HG02610 (cell line): ENCODE data around the gene SEMA6C.

Experiments
- ATAC-seq: cut with Tn5 transposase; IDR thresholded peaks from one replicate; pipeline ENCODE4 v1.9.1; 2021; ENCODE audit warnings: mild to moderate bottlenecking, moderate library complexity; ENCODE audit not compliant: unreplicated experiment

SEMA6C gene

GRCh38 chr1:151164732-151165280, 18.4 kb upstream of the SEMA6C start:
- no peak for ATAC-seq

DNA sequence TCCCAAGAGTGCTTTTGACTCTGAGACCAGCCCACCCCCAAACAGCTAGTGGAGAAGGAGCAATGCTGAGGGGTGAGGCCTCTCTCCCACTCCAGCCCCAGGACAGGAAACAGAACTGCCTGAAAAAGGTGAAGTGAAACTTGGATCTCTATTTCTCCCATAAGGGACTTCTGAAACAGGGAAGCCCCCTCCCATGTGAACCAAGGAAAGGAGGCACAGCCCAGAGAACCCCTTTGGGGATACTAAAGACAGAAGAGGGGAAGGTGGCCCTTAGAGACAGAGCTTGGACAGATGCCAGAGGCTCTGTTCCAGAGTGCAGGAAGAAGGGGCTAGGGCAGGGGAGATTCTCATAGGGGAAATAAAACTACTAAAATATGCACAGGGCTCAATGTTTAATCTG, 12.9 kb upstream of the SEMA6C start:
- ATAC-seq: no peak

DNA sequence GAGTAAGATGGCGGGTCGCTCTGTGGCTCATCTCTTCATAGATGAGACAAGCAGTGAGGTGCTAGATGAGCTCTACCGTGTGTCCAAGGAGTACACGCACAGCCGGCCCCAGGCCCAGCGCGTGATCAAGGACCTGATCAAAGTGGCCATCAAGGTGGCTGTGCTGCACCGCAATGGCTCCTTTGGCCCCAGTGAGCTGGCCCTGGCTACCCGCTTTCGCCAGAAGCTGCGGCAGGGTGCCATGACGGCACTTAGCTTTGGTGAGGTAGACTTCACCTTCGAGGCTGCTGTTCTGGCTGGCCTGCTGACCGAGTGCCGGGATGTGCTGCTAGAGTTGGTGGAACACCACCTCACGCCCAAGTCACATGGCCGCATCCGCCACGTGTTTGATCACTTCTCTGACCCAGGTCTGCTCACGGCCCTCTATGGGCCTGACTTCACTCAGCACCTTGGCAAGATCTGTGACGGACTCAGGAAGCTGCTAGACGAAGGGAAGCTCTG, 12.4 kb upstream of the SEMA6C start:
- no peak for ATAC-seq

GRCh38 chr1:151158326-151158725, 11.9 kb upstream of the SEMA6C start:
- ATAC-seq: no peak

- no peak for ATAC-seq
These were observed 10.7 kb upstream of the SEMA6C start for GRCh38 chr1:151157067-151157531.

GRCh38 chr1:151156515-151156819, 10.0 kb upstream of the SEMA6C start, which contains the start of gene TNFAIP8L2:
TNFAIP8L2 (plus strand) TSS chr1:151156649; CDS start chr1:151158698, 2,049 bp downstream.
- peak; percentile 73 for ATAC-seq

DNA sequence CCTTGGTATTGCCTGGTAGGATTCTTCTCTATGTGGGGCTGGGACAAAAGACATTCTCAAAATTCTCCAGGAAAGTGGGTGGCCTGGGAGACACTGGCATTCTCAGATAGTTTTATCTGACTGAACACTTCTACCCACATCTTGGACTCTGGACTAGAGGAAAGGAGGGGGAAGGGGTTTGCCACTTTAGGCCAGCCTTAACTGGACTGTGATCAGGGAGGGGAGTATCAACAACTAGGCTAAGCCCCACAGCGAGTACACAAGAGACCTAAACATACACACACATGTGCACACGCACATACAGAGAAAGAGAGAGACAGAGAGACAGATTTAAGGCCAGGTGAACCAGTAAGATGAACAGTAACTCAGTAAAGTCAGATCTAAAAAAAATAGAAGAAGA, 1.2 kb upstream of the SEMA6C start:
- no peak for ATAC-seq

GRCh38 chr1:151147132-151147503, 687 bp upstream of the SEMA6C start:
- no peak for ATAC-seq

DNA sequence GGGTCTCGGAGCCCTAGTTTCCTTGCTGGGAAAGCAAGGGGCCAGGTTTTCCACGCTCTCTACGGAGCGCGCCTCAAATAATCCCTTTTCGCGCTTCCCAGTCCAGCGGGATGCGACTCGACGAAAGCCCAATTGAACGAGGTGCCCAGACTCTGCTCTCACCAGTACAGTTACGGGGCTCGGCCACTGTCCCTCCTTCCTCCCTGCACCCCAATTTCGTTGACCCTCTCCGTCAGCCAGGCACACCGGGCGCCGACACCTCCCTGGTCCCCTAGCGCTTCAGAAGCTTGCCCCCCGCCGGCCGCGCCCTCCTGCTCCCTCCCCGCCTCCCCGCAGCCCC, 389 bp downstream of the SEMA6C start:
- no peak for ATAC-seq

GRCh38 chr1:151145304-151146071, 943 bp downstream of the SEMA6C start:
- ATAC-seq: no peak

DNA sequence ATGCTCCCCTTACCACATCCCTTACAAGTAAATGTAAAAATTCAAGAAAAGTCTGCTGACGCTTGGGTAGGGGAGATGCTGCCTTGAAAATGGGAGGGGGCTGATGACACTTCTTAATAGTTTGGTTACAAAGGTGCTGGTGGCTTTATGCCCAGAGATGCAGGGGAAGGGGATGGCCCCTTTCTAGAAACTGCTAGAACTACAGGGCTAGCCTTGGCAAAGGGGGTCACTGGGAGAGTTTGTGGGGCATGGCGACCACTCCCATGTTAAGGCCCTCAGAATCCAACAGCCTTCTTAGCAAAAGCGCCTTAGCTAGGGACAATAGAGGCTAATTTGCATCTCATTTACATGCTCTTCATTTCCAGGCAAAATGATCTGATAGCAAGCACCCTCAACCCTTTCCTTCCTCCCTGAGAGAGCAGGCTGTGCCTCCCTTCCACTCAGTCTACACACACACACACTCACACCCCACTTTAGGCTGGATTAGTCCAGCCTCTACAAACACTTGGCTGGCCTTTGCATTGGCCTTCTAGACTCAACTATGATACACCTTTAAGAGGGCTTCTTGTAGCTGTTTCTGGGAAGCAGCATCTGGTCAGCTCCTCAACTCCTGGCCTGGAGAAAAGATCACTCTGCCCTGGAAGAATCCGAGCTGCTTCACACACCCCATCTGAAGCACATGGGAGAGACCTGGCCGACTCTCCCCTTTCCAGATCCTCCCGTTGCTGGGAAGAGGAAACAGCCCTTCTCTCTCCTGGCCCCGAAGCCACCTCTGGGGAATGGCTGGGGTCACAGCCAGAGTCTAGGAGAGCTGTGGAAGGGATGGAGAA, 1.7 kb downstream of the SEMA6C start:
- ATAC-seq: no peak

DNA sequence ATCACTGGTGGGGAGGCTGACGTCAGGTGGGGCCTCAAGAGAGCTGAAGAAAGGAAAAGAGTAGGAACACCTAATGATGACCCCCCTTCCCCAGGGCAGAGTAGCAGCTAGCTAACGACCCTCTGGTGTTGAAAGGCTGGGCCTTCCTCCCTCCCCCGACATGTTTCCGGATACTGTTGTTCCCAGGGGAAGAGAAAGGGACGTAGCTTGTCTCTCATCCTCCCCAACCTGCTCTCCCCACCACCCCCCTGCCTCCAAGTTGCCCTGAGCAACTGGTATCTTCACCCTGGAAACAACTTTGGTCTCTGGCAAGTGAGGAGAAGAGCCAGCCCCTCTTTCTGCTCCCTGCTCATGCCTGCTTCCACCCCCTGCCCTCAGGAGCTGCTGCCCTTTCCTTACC, 2.4 kb downstream of the SEMA6C start:
- ATAC-seq: no peak

DNA sequence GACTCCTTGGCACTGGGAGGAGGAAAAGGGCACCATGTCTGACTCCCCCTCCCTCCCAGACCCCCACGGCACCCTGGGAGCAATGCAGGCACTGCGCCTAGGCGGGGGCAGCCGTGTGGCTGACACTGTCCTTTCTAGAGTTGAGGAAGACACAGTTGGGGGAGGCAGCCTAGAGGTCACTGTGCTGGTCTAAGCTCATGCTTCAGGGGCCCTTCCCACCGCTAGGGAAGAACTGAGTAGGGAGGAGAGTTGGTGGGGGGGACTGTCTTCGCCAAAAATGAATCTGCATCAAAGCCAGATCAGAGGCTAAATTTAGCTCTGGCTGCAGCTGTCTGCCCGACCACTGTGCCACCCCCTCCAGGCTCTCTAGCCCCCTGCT, 3.4 kb downstream of the SEMA6C start:
- no peak for ATAC-seq

- no peak for ATAC-seq
These were observed 3.9 kb downstream of the SEMA6C start for GRCh38 chr1:151142411-151143056.

GRCh38 chr1:151137789-151138188, 8.6 kb downstream of the SEMA6C start:
- ATAC-seq: no peak

DNA sequence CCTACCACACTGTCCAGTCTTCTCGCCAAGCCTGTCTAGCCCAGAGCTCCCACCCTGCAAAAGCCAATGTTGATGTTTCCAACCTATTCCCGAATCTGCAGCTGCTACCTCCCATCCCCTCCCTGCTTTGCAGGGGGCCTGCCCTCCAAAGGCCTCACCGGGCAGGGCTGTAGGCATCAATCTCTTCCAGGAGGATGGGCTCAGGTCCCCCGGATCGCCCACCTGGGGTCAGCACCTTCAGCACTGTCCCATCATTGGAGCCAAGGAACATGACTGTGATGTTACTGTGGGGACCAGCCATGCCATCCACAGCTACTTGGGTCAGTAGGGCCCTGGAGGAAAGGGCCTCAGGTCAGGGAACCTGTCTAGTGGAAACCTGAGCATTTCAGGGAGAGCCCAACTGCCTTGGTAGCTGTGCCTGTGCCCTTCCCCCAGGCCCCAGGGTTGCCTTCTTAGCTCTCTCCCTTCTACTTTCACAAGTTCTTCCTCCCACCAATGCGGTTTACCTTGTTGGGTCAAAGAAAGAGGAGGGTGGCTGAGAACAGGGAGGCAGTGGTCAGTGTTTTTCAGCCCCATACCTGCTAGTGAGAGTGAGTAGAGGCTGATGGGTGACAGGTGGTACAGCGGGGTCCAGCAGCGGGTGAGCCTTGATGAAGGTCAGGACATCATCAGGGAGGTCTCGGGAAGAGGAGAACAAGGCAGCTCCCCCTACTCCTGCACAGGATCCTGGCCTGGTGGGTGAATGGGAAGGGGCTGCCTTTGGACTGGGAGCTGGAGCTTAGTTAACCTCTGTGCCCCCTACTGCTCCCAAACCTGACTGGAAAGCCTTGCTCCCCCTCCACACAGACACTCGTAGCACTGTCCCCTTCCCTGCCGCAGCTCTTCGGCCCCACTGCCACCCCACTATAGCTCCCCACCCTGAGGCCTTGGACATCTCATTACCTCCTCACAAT, 10.7 kb downstream of the SEMA6C start:
- no peak for ATAC-seq

DNA sequence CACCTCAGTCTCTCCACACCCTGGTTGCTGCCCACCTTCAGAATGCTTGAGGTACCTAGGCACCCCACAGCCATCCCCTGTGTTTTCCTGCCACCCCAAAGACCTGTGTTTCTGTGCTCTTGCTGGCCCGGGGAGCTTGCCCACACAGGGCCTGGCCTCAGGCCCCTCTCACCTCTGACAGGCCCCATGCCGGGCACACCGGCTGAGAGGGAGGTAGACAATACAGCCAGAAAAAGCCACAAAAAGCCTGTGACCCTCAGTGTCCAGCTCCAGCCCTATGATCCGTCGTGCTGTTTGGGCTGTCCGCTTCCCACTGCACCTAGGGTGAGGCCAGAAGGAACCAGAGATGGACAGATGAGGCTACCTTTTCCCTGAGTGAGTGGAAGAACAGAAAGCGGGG, 11.4 kb downstream of the SEMA6C start:
- ATAC-seq: no peak

DNA sequence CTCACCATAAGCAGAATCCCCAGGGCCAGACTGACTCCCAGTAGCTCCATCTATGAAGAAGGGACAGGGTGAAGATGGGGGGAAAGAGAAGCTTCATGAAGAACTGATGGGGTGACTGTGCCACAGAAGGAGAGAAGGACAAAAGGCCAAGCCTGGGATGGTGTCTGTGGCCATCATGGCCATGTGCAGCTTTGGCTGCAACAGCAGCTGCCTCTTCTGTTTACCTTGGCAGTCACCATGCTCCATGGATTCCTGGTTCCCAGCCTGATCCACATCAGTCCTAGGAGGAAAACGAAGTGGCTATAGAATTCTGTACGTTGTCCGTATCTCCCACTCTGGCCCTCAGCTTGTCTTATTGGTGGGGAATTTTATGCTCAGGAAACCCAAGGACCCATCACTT, 12.0 kb downstream of the SEMA6C start:
- no peak for ATAC-seq

- no peak for ATAC-seq
These were observed 13.2 kb downstream of the SEMA6C start for GRCh38 chr1:151133018-151133806.
